ENCODE data around the gene NVL. TPM values are rescaled to one million over a fixed set of nuclear protein-coding genes. Genes with fewer than 3 reads are reported as not detected.

Gene NVL
- total RNA-seq, 1 experiment from 2014 or later, result 81.5 TPM

DNA sequence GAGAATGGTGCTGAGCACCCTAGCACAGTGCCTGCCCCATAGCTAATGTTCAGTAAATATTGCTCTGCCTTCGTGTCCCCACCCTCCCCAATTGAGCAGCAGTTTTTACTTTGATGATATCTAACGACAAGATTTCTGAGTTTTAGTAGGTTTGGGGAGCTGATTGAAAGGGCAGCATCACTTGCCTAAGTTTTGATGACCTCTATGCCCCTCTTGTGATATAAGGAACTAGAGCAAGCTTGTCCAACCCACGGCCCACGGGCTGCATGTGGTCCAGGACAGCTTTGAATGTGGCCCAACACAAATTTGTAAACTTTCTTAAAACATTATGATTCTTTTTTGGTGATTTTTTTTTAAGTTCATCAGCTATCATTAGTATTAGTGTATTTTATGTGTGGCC is 28.3 kb upstream of the NVL start:
- Mint-ChIP-seq H3K9me3 (ENCODE audit: unreplicated experiment) (no peaks in the 10 kb centered on the region), H3K27ac (ENCODE audit: low read depth, unreplicated experiment) (peak overlapping the region; percentile 74), H3K4me1 (ENCODE audit: insufficient read depth, unreplicated experiment) (peaks cover 26% of the 10 kb centered on the region), H3K4me3 (ENCODE audit: unreplicated experiment) (peak overlapping the region; percentile 89), H3K27me3 (ENCODE audit: insufficient read depth, unreplicated experiment) (no peaks in the 10 kb centered on the region), H3K36me3 (ENCODE audit: insufficient read depth, unreplicated experiment) (peaks cover 31% of the 10 kb centered on the region)
- no TSS peak for BruUV-seq (replicated peaks)
- intact Hi-C loops (cut with micrococcal nuclease), result no loop called here
- ChIA-PET POLR2A (interaction anchor here (0.7 to 7.2 kb wide), 40 partner anchors 9 to 656 kb away, joined by 3 to 76 read pairs (median 4); partner anchors contain the start of genes FBXO28, NVL and WDR26), CTCF (interaction anchor here (0.6 to 3.6 kb wide), 13 partner anchors 8 to 657 kb away, joined by 3 to 17 read pairs (median 4); no protein-coding TSS in a partner anchor)
- TF ChIP-seq, protein P1, sequence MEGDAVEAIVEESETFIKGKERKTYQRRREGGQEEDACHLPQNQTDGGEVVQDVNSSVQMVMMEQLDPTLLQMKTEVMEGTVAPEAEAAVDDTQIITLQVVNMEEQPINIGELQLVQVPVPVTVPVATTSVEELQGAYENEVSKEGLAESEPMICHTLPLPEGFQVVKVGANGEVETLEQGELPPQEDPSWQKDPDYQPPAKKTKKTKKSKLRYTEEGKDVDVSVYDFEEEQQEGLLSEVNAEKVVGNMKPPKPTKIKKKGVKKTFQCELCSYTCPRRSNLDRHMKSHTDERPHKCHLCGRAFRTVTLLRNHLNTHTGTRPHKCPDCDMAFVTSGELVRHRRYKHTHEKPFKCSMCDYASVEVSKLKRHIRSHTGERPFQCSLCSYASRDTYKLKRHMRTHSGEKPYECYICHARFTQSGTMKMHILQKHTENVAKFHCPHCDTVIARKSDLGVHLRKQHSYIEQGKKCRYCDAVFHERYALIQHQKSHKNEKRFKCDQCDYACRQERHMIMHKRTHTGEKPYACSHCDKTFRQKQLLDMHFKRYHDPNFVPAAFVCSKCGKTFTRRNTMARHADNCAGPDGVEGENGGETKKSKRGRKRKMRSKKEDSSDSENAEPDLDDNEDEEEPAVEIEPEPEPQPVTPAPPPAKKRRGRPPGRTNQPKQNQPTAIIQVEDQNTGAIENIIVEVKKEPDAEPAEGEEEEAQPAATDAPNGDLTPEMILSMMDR (IDR thresholded peaks at IDR 0.05; ENCODE audit: unreplicated experiment), result no peak
- DNase-seq (ENCODE audit: unreplicated experiment), result peak; percentile 7

DNA sequence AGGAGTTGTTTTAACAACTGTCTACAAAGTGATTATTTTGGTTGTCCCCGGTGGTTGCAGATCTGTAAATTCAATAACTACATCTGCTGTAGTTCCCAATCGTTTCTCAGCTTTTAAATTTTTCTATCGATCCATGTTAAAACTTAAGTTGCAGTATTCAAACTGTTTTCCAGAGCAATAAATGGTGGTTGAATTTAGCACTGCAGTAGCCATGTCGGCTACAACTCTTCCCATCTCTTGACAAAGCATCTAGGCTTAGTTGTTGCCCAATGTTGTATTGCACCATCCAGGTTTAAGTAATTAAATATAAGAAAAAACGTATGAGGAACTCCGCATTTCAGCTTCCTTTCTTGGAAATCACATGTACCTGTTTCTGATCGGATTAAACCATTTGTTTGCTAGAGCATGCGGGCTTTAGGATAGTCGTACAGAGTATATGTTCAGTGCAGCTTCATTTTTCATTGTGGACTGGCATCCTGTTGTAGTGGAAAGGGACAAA is 27.7 kb upstream of the NVL start:
- peaks cover 25% of the 10 kb centered on the region for H3K36me3 Mint-ChIP-seq (ENCODE audit: insufficient read depth, unreplicated experiment)
- DNase-seq (ENCODE audit: unreplicated experiment), result peak; percentile 89
- H3K27ac Mint-ChIP-seq (ENCODE audit: low read depth, unreplicated experiment), result peak overlapping the region; percentile 74
- intact Hi-C loops (cut with micrococcal nuclease), result loop anchor here (1.0 kb wide), 1 partner anchor 100 kb away; no protein-coding TSS in a partner anchor
- H3K4me3 Mint-ChIP-seq (ENCODE audit: unreplicated experiment), result peak overlapping the region; percentile 89
- ChIA-PET POLR2A (interaction anchor here (0.7 to 7.2 kb wide), 46 partner anchors 9 to 1314 kb away, joined by 3 to 76 read pairs (median 4); partner anchors contain the start of genes FBXO28, NVL and WDR26), CTCF (interaction anchor here (0.6 to 3.6 kb wide), 12 partner anchors 8 to 657 kb away, joined by 3 to 17 read pairs (median 4); no protein-coding TSS in a partner anchor)
- H3K27me3 Mint-ChIP-seq (ENCODE audit: insufficient read depth, unreplicated experiment), result no peaks in the 10 kb centered on the region
- TF ChIP-seq, protein P1 (IDR thresholded peaks at IDR 0.05; ENCODE audit: unreplicated experiment), result peak; percentile 4
- no peaks in the 10 kb centered on the region for H3K9me3 Mint-ChIP-seq (ENCODE audit: unreplicated experiment)
- H3K4me1 Mint-ChIP-seq (ENCODE audit: insufficient read depth, unreplicated experiment), result peaks cover 24% of the 10 kb centered on the region
- TSS peak; percentile 46 for BruUV-seq (replicated peaks)

DNA sequence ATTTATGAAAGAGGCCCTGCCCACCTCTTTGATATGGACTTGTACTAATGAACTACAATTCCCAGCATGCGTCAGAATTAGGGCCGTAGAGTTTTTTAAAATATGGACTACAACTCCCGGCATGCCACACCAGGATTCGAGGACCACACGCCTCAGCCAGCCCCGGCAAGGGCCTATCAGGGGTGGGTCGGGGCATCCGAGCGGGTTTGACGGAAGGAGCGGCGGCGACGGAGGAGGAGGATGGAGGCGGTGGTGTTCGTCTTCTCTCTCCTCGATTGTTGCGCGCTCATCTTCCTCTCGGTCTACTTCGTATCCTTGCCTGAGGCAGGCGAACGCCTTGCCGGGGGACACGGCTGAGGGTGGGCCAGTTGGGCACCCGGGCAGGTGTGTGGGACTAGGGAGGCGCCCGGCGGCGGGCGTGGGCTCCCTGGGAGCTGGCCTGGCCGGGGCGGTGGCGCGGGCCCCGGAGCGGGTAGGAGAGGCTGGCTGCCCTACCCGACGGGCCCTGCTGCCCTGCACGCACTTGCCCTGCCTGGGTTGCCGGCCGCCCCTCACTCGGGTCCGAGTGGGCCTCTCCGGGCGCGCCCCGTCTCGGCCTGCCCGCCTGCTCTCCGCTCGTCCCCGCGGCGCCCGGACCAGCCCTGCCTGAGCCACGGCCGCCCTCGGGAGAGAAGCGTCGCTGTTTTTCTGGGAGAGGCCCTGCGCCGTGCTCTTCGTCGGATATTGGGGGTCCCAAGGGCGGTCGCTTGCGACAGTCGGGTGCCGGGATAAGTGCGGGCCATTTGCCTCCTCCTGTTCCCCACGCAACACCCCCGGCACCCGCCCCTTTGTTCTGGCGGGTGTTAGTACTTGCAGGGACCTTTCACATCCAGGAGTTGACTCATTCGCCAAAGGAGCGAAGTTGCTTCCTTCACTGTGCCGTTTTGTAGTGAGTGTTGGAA is 27.0 kb upstream of the NVL start, which contains the start of gene CNIH4:
TSS of gene CNIH4 (plus strand) at position 195 of the 941 bp plus-strand sequence. CDS start at position 241, 46 bp downstream.
- no TSS peak for BruUV-seq (replicated peaks)
- no peaks in the 10 kb centered on the region for H3K27me3 Mint-ChIP-seq (ENCODE audit: insufficient read depth, unreplicated experiment)
- peak within 1 kb of the TSS; percentile 74 for H3K27ac Mint-ChIP-seq (ENCODE audit: low read depth, unreplicated experiment)
- peaks cover 17% of the 10 kb centered on the region for H3K4me1 Mint-ChIP-seq (ENCODE audit: insufficient read depth, unreplicated experiment)
- H3K9me3 Mint-ChIP-seq (ENCODE audit: unreplicated experiment), result no peaks in the 10 kb centered on the region
- TF ChIP-seq, protein P1 (IDR thresholded peaks at IDR 0.05; ENCODE audit: unreplicated experiment), result peak; percentile 11
- H3K36me3 Mint-ChIP-seq (ENCODE audit: insufficient read depth, unreplicated experiment), result peaks cover 18% of the 10 kb centered on the region
- H3K4me3 Mint-ChIP-seq (ENCODE audit: unreplicated experiment), result peak within 1 kb of the TSS; percentile 89
- intact Hi-C loops (cut with micrococcal nuclease), result loop anchor here (1.0 kb wide), 1 partner anchor 100 kb away; no protein-coding TSS in a partner anchor
- POLR2A ChIA-PET, result interaction anchor here (0.6 to 7.2 kb wide), 46 partner anchors 8 to 1313 kb away, joined by 3 to 76 read pairs (median 4); partner anchors contain the start of genes FBXO28, NVL, TP53BP2 and WDR26
- CTCF ChIA-PET, result interaction anchor here (0.7 to 3.6 kb wide), 12 partner anchors 9 to 656 kb away, joined by 3 to 17 read pairs (median 5); no protein-coding TSS in a partner anchor
- DNase-seq (ENCODE audit: unreplicated experiment), result peak; percentile 99
